ENCODE results near the gene IREB2. TPM values are rescaled to one million over a fixed set of nuclear protein-coding genes. Genes with fewer than 3 reads are reported as not detected.

Gene IREB2
- polyA plus RNA-seq, 1 of the 3 experiments (the other 2 are of a cell fraction) = 9.5 TPM

DNA sequence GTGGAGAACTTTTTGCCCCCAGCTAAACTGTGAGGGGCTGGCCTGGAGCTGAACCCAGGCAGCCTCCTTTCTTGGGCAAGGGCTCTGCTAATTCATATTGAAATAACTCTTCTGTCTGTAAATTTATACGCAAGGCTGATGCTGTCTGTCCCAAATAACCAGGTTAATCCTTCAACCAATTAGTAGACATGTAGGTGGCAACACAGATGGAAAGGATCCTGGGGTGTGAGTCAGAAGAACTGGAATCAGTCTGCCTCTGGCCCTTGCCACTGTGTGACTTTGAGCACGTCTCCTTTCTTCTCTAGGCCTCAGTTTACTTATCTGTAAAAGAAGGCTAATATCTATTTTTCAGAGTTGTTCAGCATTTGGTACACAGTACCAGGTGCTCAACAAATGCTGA, 48.3 kb upstream of the IREB2 start:
- no peaks in the 10 kb centered on the region for H4K20me1 ChIP-seq (ENCODE audit: insufficient read depth)
- CTCF ChIA-PET = interaction anchor here (0.7 kb wide), 1 partner anchor 77 kb away, joined by 3 read pairs; no protein-coding TSS in a partner anchor
- no peak overlapping the region for H3K4me2 ChIP-seq
- no peak overlapping the region for H3K4me3 ChIP-seq (ENCODE audit: low read depth in 2 of 2, low read length in 1 of 2)
- no peaks in the 10 kb centered on the region for H3F3A ChIP-seq (replicated peaks; ENCODE audit: insufficient read depth)
- H3K9me3 ChIP-seq = no peaks in the 10 kb centered on the region
- no peak overlapping the region for H3K27ac ChIP-seq (ENCODE audit: low read depth in 2 of 2, low read length in 1 of 2)
- WGBS (ENCODE audit: low lambda C conversion rate) = 66% methylated on average over 2 of the region's 2 CpGs
- H3K27me3 ChIP-seq (ENCODE audit: insufficient read depth) = peaks cover 10% of the 10 kb centered on the region
- H2AFZ ChIP-seq (ENCODE audit: low read depth) = no peak overlapping the region
- no peak for DNase-seq
- no peak overlapping the region for H3K9ac ChIP-seq
- no peaks in the 10 kb centered on the region for H3K36me3 ChIP-seq (replicated peaks in 1 of 2; ENCODE audit: control insufficient read depth in 1 of 2, insufficient read depth in 2 of 2, low read length in 1 of 2)
- POLR2A ChIA-PET = no interaction called here
- no peak for TF ChIP-seq ELF1 (IDR thresholded peaks at IDR 0.05)
- TF ChIP-seq GATA2 (CRISPR knock-in tag; IDR thresholded peaks at IDR 0.05) = no peak
- TF ChIP-seq EP300 (IDR thresholded peaks at IDR 0.05; ENCODE audit: borderline replicate concordance in 1 of 2, low read depth in 1 of 2, low read length in 1 of 2) = no peak
- no peak for TF ChIP-seq RFX5 (IDR thresholded peaks at IDR 0.05; ENCODE audit: low read length)
- TF ChIP-seq RCOR1 (IDR thresholded peaks at IDR 0.05; ENCODE audit: low read length) = no peak
- no peaks in the 10 kb centered on the region for H3K79me2 ChIP-seq (ENCODE audit: insufficient read depth)
- peaks cover 0 to 28% of the 10 kb centered on the region in 2 experiments; a peak in 1 of 4 replicates for H3K4me1 ChIP-seq (ENCODE audit: control insufficient read depth in 1 of 2, insufficient read depth in 2 of 2, low read depth in 1 of 2, low read length in 1 of 2)
- no peaks in the 10 kb centered on the region for H3K9me2 ChIP-seq

DNA sequence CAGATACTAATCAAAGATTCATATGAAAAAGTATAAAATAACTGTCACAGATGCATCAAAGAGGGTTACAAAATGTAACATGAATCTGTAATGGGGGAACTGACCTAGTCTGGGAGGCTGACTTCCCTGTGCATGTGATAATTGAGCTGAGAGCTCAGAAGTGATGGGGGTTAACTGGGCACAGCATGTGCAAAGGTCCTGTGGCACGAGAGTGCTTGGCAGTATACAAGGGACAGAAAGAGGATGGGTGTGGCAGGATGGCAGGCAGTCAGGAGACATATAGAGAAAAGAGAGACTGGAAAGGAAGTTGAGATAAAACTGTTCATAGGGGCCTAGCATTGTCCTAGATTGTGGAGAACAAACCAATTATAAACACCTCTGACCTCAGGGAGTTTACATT, 47.8 kb upstream of the IREB2 start:
- TF ChIP-seq RFX5 (IDR thresholded peaks at IDR 0.05; ENCODE audit: low read length) (no peak), MXI1 (IDR thresholded peaks at IDR 0.05; ENCODE audit: low read depth, low read length) (no peak), ELF1 (IDR thresholded peaks at IDR 0.05) (no peak), TAF1 (IDR thresholded peaks at IDR 0.05; ENCODE audit: borderline replicate concordance, low read depth, low read length) (no peak), FOXM1 (IDR thresholded peaks at IDR 0.05; ENCODE audit: low read depth) (no peak)
- TF ChIP-seq, protein P1, sequence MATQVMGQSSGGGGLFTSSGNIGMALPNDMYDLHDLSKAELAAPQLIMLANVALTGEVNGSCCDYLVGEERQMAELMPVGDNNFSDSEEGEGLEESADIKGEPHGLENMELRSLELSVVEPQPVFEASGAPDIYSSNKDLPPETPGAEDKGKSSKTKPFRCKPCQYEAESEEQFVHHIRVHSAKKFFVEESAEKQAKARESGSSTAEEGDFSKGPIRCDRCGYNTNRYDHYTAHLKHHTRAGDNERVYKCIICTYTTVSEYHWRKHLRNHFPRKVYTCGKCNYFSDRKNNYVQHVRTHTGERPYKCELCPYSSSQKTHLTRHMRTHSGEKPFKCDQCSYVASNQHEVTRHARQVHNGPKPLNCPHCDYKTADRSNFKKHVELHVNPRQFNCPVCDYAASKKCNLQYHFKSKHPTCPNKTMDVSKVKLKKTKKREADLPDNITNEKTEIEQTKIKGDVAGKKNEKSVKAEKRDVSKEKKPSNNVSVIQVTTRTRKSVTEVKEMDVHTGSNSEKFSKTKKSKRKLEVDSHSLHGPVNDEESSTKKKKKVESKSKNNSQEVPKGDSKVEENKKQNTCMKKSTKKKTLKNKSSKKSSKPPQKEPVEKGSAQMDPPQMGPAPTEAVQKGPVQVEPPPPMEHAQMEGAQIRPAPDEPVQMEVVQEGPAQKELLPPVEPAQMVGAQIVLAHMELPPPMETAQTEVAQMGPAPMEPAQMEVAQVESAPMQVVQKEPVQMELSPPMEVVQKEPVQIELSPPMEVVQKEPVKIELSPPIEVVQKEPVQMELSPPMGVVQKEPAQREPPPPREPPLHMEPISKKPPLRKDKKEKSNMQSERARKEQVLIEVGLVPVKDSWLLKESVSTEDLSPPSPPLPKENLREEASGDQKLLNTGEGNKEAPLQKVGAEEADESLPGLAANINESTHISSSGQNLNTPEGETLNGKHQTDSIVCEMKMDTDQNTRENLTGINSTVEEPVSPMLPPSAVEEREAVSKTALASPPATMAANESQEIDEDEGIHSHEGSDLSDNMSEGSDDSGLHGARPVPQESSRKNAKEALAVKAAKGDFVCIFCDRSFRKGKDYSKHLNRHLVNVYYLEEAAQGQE (IDR thresholded peaks at IDR 0.05; ENCODE audit: low read depth, low read length) = no peak
- 40% methylated on average over 1 of the region's 1 CpG for WGBS (ENCODE audit: low lambda C conversion rate)
- DNase-seq = no peak
- no peak overlapping the region for H3K4me3 ChIP-seq (ENCODE audit: low read depth in 2 of 2, low read length in 1 of 2)
- no peaks in the 10 kb centered on the region for H3K9me3 ChIP-seq
- H2AFZ ChIP-seq (ENCODE audit: low read depth) = no peak overlapping the region
- ChIA-PET POLR2A (no interaction called here), CTCF (no interaction called here)
- no peak overlapping the region for H3K4me2 ChIP-seq
- peaks cover 7% of the 10 kb centered on the region for H3K27me3 ChIP-seq (ENCODE audit: insufficient read depth)
- H3K9me2 ChIP-seq = no peaks in the 10 kb centered on the region
- H4K20me1 ChIP-seq (ENCODE audit: insufficient read depth) = no peaks in the 10 kb centered on the region
- no peak overlapping the region for H3K9ac ChIP-seq
- H3F3A ChIP-seq (replicated peaks; ENCODE audit: insufficient read depth) = no peaks in the 10 kb centered on the region
- H3K36me3 ChIP-seq (replicated peaks in 1 of 2; ENCODE audit: control insufficient read depth in 1 of 2, insufficient read depth in 2 of 2, low read length in 1 of 2) = no peaks in the 10 kb centered on the region
- H3K79me2 ChIP-seq (ENCODE audit: insufficient read depth) = no peaks in the 10 kb centered on the region
- H3K27ac ChIP-seq (ENCODE audit: low read depth in 2 of 2, low read length in 1 of 2) = no peak overlapping the region
- H3K4me1 ChIP-seq (ENCODE audit: control insufficient read depth in 1 of 2, insufficient read depth in 2 of 2, low read depth in 1 of 2, low read length in 1 of 2) = peaks cover 0 to 28% of the 10 kb centered on the region in 2 experiments; a peak in 1 of 4 replicates

Data from SK-N-SH (cell line).